GM18526 (cell line): ENCODE data around the gene ARRDC1.

Source experiments
- POLR2A ChIP-seq: IDR thresholded peaks from 3 replicates; pipeline ENCODE4 v1.6.1; 2011; ENCODE audit not compliant: insufficient read length; ENCODE audit errors: extremely low read depth

The ARRDC1 gene

DNA sequence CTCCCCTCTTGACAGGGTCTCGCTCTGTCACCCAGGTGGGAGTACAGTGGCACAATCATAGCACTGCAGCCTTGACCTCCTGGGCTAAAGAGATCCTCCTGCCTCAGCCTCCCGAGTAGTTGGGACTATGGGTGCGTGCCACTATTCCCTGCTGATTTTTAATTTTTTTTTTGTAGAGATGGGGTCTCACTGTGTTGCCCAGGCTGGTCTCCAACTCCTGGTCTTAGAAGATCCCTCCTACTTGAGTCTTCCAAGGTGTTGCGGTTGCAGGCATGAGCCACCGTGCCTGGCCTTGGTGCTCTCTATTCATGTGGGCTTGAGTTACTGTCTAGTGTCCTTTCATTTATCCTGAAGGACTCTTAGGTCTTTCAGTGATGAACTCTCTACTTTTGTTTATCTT is 37.4 kb downstream of the ARRDC1 start:
- no peak for TF ChIP-seq POLR2A

- no peak for TF ChIP-seq POLR2A
Observed at GRCh38 chr9:137643921-137644320, 38.4 kb downstream of the ARRDC1 start.

- no peak for TF ChIP-seq POLR2A
Observed at GRCh38 chr9:137645211-137645610, 39.7 kb downstream of the ARRDC1 start.

DNA sequence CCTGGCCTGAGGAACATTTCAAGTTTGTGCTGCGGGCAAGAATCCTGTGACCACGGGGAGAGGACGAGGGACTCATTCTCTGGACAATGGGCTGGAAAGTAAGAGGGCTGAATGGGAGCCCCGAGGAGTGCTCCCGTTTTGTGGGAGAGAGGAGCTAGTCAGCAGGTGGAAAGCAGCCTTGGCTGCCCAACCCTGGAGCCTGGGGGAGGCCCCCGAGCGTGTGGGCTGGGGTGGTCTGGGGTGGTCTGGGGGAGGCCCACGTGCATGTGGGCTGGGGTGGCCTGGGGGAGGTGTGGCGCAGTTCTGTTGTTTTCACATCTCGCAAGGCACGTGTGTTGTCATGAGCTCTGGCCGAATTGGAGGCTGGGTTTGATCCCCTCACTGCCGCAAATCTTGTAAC is 40.9 kb downstream of the ARRDC1 start:
- TF ChIP-seq POLR2A: no peak

GRCh38 chr9:137647096-137647714 is 41.7 kb downstream of the ARRDC1 start:
- no peak for TF ChIP-seq POLR2A

DNA sequence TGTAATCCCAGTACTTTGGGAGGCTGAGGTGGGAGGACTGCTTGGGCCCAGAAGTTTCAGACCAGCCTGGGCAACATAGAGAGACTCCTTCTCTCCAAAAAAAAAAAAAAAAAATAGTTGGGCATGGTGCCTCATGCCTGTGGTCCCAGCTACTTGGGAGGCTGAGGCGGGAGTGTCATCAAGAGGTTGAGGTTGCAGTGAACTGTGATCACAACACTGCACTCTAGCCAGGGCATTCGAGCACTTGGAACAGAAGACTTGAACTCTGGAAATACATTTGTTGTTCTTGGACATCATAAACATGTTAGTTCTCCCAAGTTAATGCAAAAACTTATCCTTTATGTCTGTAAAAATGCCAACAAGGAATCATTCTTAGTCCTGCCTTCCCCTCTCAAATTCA is 42.9 kb downstream of the ARRDC1 start:
- TF ChIP-seq POLR2A: no peak

GRCh38 chr9:137649553-137649952 is 44.1 kb downstream of the ARRDC1 start:
- no peak for TF ChIP-seq POLR2A

GRCh38 chr9:137650259-137650658 is 44.8 kb downstream of the ARRDC1 start:
- no peak for TF ChIP-seq POLR2A

- TF ChIP-seq POLR2A: no peak
Observed at GRCh38 chr9:137650779-137651178, 45.3 kb downstream of the ARRDC1 start.

DNA sequence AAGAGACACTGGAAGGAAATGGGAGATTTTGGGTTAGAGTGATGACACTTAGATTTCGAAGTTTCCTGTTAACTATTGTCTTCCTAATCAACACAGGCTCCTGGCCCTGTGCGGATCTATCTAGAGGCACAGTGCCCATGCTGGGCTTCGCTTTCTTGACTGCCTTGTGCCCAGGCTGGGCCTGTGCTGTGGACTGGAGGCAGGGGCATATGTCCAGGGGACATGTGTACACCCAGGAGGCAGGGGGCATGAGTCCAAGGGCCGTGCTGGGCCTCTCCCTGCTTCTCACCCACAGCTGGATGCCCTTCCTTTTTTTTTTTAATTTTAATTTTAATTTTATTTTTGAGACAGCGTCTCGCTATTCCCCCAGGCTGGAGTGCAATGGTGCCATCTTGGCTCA is 50.9 kb downstream of the ARRDC1 start:
- no peak for TF ChIP-seq POLR2A

- no peak for TF ChIP-seq POLR2A
Observed at GRCh38 chr9:137657606-137658005, 52.1 kb downstream of the ARRDC1 start.

- TF ChIP-seq POLR2A: no peak
Observed at GRCh38 chr9:137658781-137659180, 53.3 kb downstream of the ARRDC1 start.

DNA sequence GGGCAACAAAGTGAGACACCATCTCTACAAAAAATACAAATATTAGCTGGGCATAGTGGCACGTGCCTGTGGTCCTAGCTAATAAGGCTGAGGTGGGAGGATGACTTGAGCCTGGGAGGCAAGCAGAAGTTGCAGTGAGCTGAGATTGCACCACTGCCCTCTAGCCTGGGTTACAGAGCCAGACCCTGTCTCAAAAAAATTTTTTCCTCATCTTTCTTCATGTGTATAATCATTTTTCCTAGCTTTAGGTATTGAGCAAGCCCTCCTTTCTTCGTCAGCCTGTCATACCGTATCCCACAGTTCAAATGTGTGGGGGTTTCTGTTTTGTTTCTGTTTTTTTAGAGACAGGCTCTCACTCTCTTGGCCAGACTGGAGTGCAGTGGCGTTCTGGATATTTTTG is 54.7 kb downstream of the ARRDC1 start:
- no peak for TF ChIP-seq POLR2A

- no peak for TF ChIP-seq POLR2A
Observed at GRCh38 chr9:137663584-137663983, 58.1 kb downstream of the ARRDC1 start.

- no peak for TF ChIP-seq POLR2A
Observed at GRCh38 chr9:137664676-137665075, 59.2 kb downstream of the ARRDC1 start.
